Measurements from ENCODE around the gene ADAMTS7.
"Not testable (repeated sequence)": the region's sequence is repeated elsewhere in the genome, so short reads cannot be mapped to it uniquely, and the experiment has no call there.

The ADAMTS7 gene

GRCh38 chr15:78762985-78763795, 48.1 kb downstream of the ADAMTS7 start:
- no peak for DNase-seq

- not testable (repeated sequence) for DNase-seq
Observed at GRCh38 chr15:78762386-78762961, 48.8 kb downstream of the ADAMTS7 start.

- no peak for DNase-seq
Observed at GRCh38 chr15:78761891-78762385, 49.3 kb downstream of the ADAMTS7 start.

- DNase-seq, result not testable (repeated sequence)
Observed at GRCh38 chr15:78761475-78761874, 49.8 kb downstream of the ADAMTS7 start.

GRCh38 chr15:78761020-78761419, 50.2 kb downstream of the ADAMTS7 start:
- DNase-seq, result no peak

GRCh38 chr15:78760091-78760882, 51.0 kb downstream of the ADAMTS7 start:
- not testable (repeated sequence) for DNase-seq

GRCh38 chr15:78759361-78759998, 51.8 kb downstream of the ADAMTS7 start:
- DNase-seq, result not testable (repeated sequence)

- not testable (repeated sequence) for DNase-seq
Observed at GRCh38 chr15:78758486-78759200, 52.6 kb downstream of the ADAMTS7 start.

GRCh38 chr15:78758084-78758483, 53.2 kb downstream of the ADAMTS7 start:
- not testable (repeated sequence) for DNase-seq

- no peak for DNase-seq
Observed at GRCh38 chr15:78757636-78757905, 53.7 kb downstream of the ADAMTS7 start.

- not testable (repeated sequence) for DNase-seq
Observed at GRCh38 chr15:78756781-78757635, 54.3 kb downstream of the ADAMTS7 start.

- peak in 1 of 2 experiments; percentile 64 for DNase-seq
Observed at GRCh38 chr15:78755900-78756591, 55.2 kb downstream of the ADAMTS7 start.

GRCh38 chr15:78754637-78755280, 56.5 kb downstream of the ADAMTS7 start:
- DNase-seq, result not testable (repeated sequence)

- not testable (repeated sequence) for DNase-seq
Observed at GRCh38 chr15:78753751-78754535, 57.3 kb downstream of the ADAMTS7 start.

GRCh38 chr15:78753359-78753659, 58.0 kb downstream of the ADAMTS7 start:
- DNase-seq, result not testable (repeated sequence)

GRCh38 chr15:78752492-78753358, 58.5 kb downstream of the ADAMTS7 start:
- no peak for DNase-seq

- DNase-seq, result no peak
Observed at GRCh38 chr15:78751602-78751979, 59.7 kb downstream of the ADAMTS7 start.

GRCh38 chr15:78750974-78751601, 60.2 kb downstream of the ADAMTS7 start:
- DNase-seq, result peak; percentile 79 to 96

Data from NCI-H526 (cell line).